ENCODE results near the gene ATP2C1. TPM values are rescaled to one million over a fixed set of nuclear protein-coding genes. Genes with fewer than 3 reads are reported as not detected.

Gene ATP2C1
- total and polyA plus RNA-seq, 2 donors (not counting 1 experiment from before 2014, with no cell fraction given), result 23.9 to 59.2 TPM

DNA sequence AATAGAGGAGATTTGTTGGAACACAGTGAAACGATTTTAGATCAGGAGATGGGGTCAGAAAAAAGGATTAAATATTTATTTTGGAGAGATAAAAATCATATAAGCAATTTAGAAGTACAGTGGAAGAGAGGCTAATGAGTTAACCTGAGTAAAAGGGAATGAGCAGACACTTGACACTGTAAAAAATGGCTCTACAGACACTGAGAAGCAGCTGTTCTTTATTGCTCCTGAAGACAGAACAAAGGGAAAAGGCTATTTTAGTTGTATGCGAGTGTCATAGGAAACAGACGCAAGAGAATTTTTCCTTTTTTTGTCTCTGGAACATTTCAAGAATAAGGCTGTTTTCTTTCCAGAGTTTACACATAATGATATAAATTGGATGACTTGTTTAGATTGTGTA is 98.5 kb downstream of the ATP2C1 start:
- H3K4me1 Mint-ChIP-seq, result no peaks in the 10 kb centered on the region
- no peak for ATAC-seq (ENCODE audit: low read depth)
- POLR2A ChIA-PET, result no interaction called here
- intact Hi-C loops (cut with micrococcal nuclease), result no loop called here
- WGBS (ENCODE audit: insufficient coverage), result 100% methylated on average over 1 of the region's 3 CpGs
- no peak overlapping the region for H3K9ac ChIP-seq (ENCODE audit: low read length)
- no peaks in the 10 kb centered on the region for H3K27me3 ChIP-seq (replicated peaks in 1 of 4; ENCODE audit: control extremely low read depth in 1 of 4, control insufficient read depth in 3 of 4, insufficient read depth in 4 of 4, low read length in 3 of 4)
- H3K79me2 ChIP-seq (ENCODE audit: control insufficient read depth, insufficient read depth, low read length), result no peaks in the 10 kb centered on the region
- H3K27ac Mint-ChIP-seq, result no peak overlapping the region
- no peak overlapping the region for H3K4me3 ChIP-seq (ENCODE audit: control extremely low read depth in 1 of 5, extremely low read depth in 1 of 5, insufficient read depth in 1 of 5, low read depth in 2 of 5, low read length in 4 of 5)
- no peak overlapping the region for H2AFZ ChIP-seq (ENCODE audit: insufficient read depth, low read depth, low read length, poor library complexity, severe bottlenecking)
- no peaks in the 10 kb centered on the region for H3K9me3 Mint-ChIP-seq (ENCODE audit: insufficient read depth)
- TF ChIP-seq, protein P1, sequence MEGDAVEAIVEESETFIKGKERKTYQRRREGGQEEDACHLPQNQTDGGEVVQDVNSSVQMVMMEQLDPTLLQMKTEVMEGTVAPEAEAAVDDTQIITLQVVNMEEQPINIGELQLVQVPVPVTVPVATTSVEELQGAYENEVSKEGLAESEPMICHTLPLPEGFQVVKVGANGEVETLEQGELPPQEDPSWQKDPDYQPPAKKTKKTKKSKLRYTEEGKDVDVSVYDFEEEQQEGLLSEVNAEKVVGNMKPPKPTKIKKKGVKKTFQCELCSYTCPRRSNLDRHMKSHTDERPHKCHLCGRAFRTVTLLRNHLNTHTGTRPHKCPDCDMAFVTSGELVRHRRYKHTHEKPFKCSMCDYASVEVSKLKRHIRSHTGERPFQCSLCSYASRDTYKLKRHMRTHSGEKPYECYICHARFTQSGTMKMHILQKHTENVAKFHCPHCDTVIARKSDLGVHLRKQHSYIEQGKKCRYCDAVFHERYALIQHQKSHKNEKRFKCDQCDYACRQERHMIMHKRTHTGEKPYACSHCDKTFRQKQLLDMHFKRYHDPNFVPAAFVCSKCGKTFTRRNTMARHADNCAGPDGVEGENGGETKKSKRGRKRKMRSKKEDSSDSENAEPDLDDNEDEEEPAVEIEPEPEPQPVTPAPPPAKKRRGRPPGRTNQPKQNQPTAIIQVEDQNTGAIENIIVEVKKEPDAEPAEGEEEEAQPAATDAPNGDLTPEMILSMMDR (IDR thresholded peaks at IDR 0.05), result no peak
- no peak for TF ChIP-seq EZH2 (IDR thresholded peaks at IDR 0.05; ENCODE audit: borderline replicate concordance, insufficient read depth, low read depth, low read length, poor library complexity, severe bottlenecking)
- CTCF ChIA-PET, result interaction anchor here (1.3 kb wide), 1 partner anchor 99 kb away, joined by 3 read pairs; the partner anchor contains the start of gene ATP2C1
- no peaks in the 10 kb centered on the region for H3K4me1 ChIP-seq (ENCODE audit: control insufficient read depth in 2 of 2, insufficient read depth in 2 of 2, low read length in 2 of 2)
- H3K27ac ChIP-seq (ENCODE audit: low read length in 2 of 2), result no peak overlapping the region
- H4K20me1 ChIP-seq (ENCODE audit: control insufficient read depth, insufficient read depth, low read length, poor library complexity, severe bottlenecking), result no peaks in the 10 kb centered on the region
- H3K4me2 ChIP-seq (replicated peaks; ENCODE audit: low read depth, low read length, poor library complexity, severe bottlenecking), result no peak overlapping the region
- peaks cover 0 to 19% of the 10 kb centered on the region in 2 experiments for H3K36me3 ChIP-seq (replicated peaks in 1 of 2; ENCODE audit: control extremely low read depth in 1 of 2, control insufficient read depth in 1 of 2, extremely low read depth in 1 of 2, insufficient read depth in 2 of 2, low read length in 1 of 2)
- no peaks in the 10 kb centered on the region for H3K27me3 Mint-ChIP-seq
- no peaks in the 10 kb centered on the region for H3K9me3 ChIP-seq (ENCODE audit: control extremely low read depth in 1 of 3, control insufficient read depth in 2 of 3, insufficient read depth in 1 of 3, low read length in 2 of 3)
- H3K4me3 Mint-ChIP-seq, result no peak overlapping the region
- DNase-seq, result no peak

DNA sequence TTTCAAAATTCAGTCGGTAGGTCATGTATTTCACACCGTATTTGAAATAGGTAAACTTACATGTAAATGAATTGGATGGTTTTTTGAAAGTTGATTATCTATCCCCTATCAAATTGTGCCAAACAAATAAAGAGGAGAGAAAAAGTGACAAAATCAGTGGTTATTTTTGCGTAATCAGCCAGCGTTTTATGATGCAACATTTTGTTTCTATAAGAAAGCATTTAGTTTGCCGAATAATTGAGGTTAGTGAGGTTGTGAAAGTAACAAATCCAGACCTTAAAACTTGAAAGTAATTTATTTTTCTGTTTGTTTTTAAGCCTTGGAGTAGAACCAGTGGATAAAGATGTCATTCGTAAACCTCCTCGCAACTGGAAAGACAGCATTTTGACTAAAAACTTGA is 103.4 kb downstream of the ATP2C1 start:
- no peak for TF ChIP-seq EZH2 (IDR thresholded peaks at IDR 0.05; ENCODE audit: borderline replicate concordance, insufficient read depth, low read depth, low read length, poor library complexity, severe bottlenecking)
- TF ChIP-seq, protein P1 (IDR thresholded peaks at IDR 0.05), result no peak
- no peak overlapping the region for H3K4me3 ChIP-seq (ENCODE audit: control extremely low read depth in 1 of 5, extremely low read depth in 1 of 5, insufficient read depth in 1 of 5, low read depth in 2 of 5, low read length in 4 of 5)

More for the DNA sequence above, 103.4 kb downstream of the ATP2C1 start:
- Histone ChIP-seq H3K36me3 (replicated peaks in 1 of 2; ENCODE audit: control extremely low read depth in 1 of 2, control insufficient read depth in 1 of 2, extremely low read depth in 1 of 2, insufficient read depth in 2 of 2, low read length in 1 of 2) (peaks cover 4 to 27% of the 10 kb centered on the region in 2 experiments), H2AFZ (ENCODE audit: insufficient read depth, low read depth, low read length, poor library complexity, severe bottlenecking) (no peak overlapping the region), H3K9ac (ENCODE audit: low read length) (no peak overlapping the region), H3K4me1 (ENCODE audit: control insufficient read depth in 2 of 2, insufficient read depth in 2 of 2, low read length in 2 of 2) (no peaks in the 10 kb centered on the region), H3K9me3 (ENCODE audit: control extremely low read depth in 1 of 3, control insufficient read depth in 2 of 3, insufficient read depth in 1 of 3, low read length in 2 of 3) (no peaks in the 10 kb centered on the region), H3K27me3 (replicated peaks in 1 of 4; ENCODE audit: control extremely low read depth in 1 of 4, control insufficient read depth in 3 of 4, insufficient read depth in 4 of 4, low read length in 3 of 4) (no peaks in the 10 kb centered on the region), H3K4me2 (replicated peaks; ENCODE audit: low read depth, low read length, poor library complexity, severe bottlenecking) (no peak overlapping the region), H3K27ac (ENCODE audit: low read length in 2 of 2) (no peak overlapping the region), H4K20me1 (ENCODE audit: control insufficient read depth, insufficient read depth, low read length, poor library complexity, severe bottlenecking) (no peaks in the 10 kb centered on the region), H3K79me2 (ENCODE audit: control insufficient read depth, insufficient read depth, low read length) (no peaks in the 10 kb centered on the region)
- POLR2A ChIA-PET, result no interaction called here
- ATAC-seq (ENCODE audit: low read depth) (no peak), DNase-seq (no peak)
- 100% methylated on average over 2 of the region's 7 CpGs for WGBS (ENCODE audit: insufficient coverage)
- Mint-ChIP-seq H3K4me1 (no peaks in the 10 kb centered on the region), H3K4me3 (no peak overlapping the region), H3K27me3 (no peaks in the 10 kb centered on the region), H3K27ac (no peak overlapping the region), H3K9me3 (ENCODE audit: insufficient read depth) (no peaks in the 10 kb centered on the region)
- intact Hi-C loops (cut with micrococcal nuclease), result no loop called here
- CTCF ChIA-PET, result no interaction called here

Measured in B cell (primary cell).